MM.1S (cell line): ENCODE measurements around the gene TEAD2.
A peak's percentile ranks its signal among the peaks of the same experiment; 100 is the strongest.

ENCODE experiments used
- DNase-seq: peaks from one replicate; pipeline ENCODE4 v3.0.0-alpha.2; 2015
- H2AFZ ChIP-seq: fragments of 300-600 bp; sonication (generic); 2 replicates; pipeline ENCODE4 v1.6.0; 2016; ENCODE audit warnings: antibody characterized with exemption, low read length
- H3F3A ChIP-seq: fragments of 300-600 bp; sonication (generic); 2 replicates; pipeline ENCODE4 v1.6.1; 2016; ENCODE audit warnings: mild to moderate bottlenecking, antibody characterized with exemption, low read length, moderate library complexity, mixed read lengths; ENCODE audit not compliant: insufficient read depth
- H3K27ac ChIP-seq: fragments of 300-600 bp; sonication (generic); 2 replicates; pipeline ENCODE4 v1.5.1; 2016; ENCODE audit warnings: mild to moderate bottlenecking, low read length
- H3K27me3 ChIP-seq: fragments of 300-600 bp; sonication (generic); replicated peaks from 2 replicates; pipeline ENCODE4 v1.6.0; 2016; ENCODE audit warnings: low read length; ENCODE audit not compliant: insufficient read depth
- H3K36me3 ChIP-seq: fragments of 300-600 bp; sonication (generic); replicated peaks from 2 replicates; pipeline ENCODE4 v1.6.1; 2016; ENCODE audit warnings: mild to moderate bottlenecking, low read length, mixed read lengths; ENCODE audit not compliant: insufficient read depth
- H3K4me1 ChIP-seq: fragments of 300-600 bp; sonication (generic); 2 replicates; pipeline ENCODE4 v1.6.1; 2016; ENCODE audit warnings: low read length, mixed read lengths
- H3K4me2 ChIP-seq: fragments of 300-600 bp; sonication (generic); 2 replicates; pipeline ENCODE4 v1.6.0; 2016; ENCODE audit warnings: low read depth, low read length
- H3K4me3 ChIP-seq: fragments of 300-600 bp; sonication (generic); 2 replicates; pipeline ENCODE4 v1.5.1; 2016; ENCODE audit warnings: low read length, mixed read lengths
- H3K79me2 ChIP-seq: fragments of 300-600 bp; sonication (generic); 2 replicates; pipeline ENCODE4 v1.6.1; 2016; ENCODE audit warnings: mixed run types, low read length, mixed read lengths
- H3K9ac ChIP-seq: fragments of 300-600 bp; sonication (generic); 2 replicates; pipeline ENCODE4 v1.6.1; 2016; ENCODE audit warnings: low read length, mixed read lengths
- H3K9me2 ChIP-seq: fragments of 300-600 bp; sonication (generic); replicated peaks from 2 replicates; pipeline ENCODE4 v1.6.1; 2016; ENCODE audit warnings: mild to moderate bottlenecking, low read length, mixed read lengths; ENCODE audit not compliant: insufficient read depth
- H3K9me3 ChIP-seq: fragments of 300-600 bp; sonication (generic); replicated peaks from 2 replicates; pipeline ENCODE4 v1.6.1; 2016; ENCODE audit warnings: mild to moderate bottlenecking, low read length, mixed read lengths; ENCODE audit not compliant: insufficient read depth
- H4K20me1 ChIP-seq: fragments of 300-600 bp; sonication (generic); 2 replicates; pipeline ENCODE4 v1.6.1; 2016; ENCODE audit warnings: mild to moderate bottlenecking, low read length, moderate library complexity, mixed read lengths; ENCODE audit not compliant: insufficient read depth
- EZH2 ChIP-seq: fragments of 300-600 bp; sonication (generic); optimal IDR thresholded peaks from 2 replicates; pipeline ENCODE3; 2017; ENCODE audit warnings: low read depth, mild to moderate bottlenecking, antibody characterized with exemption, low read length, mixed read lengths
- EZH2phosphoT487 ChIP-seq: fragments of 300-600 bp; sonication (generic); IDR thresholded peaks from 2 replicates; pipeline ENCODE4 v1.6.1; 2018; ENCODE audit warnings: antibody characterized with exemption, low read length
- TF ChIP-seq, protein P1 (sequence below): fragments of 300-600 bp; sonication (generic); IDR thresholded peaks from 2 replicates; pipeline ENCODE4 v1.5.1; 2016; ENCODE audit warnings: antibody characterized with exemption, low read length, mixed read lengths

TEAD2 gene

DNA sequence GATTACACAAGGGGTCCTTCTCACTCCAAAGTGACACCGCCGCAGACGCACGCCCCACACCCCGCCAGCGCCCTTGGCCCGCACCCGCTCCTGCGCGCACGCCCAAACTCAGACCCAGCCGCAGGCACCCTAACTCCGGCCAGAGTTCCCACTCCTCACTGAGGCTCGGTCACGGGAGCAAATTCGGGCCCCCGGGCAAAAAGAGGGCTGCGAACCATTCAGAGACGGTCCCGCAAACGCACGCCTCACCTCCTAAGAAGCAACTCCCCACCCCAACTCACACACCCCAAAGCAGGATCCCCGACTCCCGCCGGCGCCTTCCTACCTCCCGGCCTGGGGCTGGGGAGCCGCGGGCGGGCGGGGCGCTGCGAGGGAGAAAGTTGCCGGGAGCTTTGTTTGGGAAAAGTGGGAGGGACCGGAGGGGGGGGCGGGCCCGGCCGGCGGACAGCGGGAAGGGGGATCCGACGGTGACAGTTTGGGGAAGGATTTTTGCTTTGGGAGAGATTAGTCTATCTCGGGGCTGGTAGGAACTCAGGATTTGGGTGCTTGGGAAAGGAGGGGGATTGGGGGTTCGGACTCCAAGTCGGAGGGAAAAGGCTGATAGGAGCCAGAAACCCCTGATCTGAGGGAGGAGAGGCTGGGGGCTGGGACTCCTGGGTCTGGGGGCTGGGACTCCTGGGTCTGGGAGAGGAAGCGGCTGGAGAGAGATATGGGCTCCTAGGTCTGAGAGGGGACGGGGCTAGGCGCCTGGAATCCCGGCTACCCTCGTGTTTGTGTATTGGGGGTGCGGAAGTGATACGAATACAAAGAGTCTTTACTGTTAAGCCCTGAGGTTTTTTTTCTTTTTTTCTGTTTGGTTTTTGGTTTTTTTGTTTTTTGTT, at the start of gene TEAD2:
Gene TEAD2 (minus strand): TSS at position 369 of the 881 bp plus-strand sequence. CDS start 2,341 bp downstream, outside the sequence.
- Histone ChIP-seq H4K20me1 (no peaks in the 10 kb centered on the region), H3K9me2 (no peaks in the 10 kb centered on the region), H3K79me2 (no peaks in the 10 kb centered on the region), H3K9ac (no peak within 1 kb of the TSS), H2AFZ (no peak within 1 kb of the TSS), H3K4me3 (no peak within 1 kb of the TSS), H3K4me2 (peak within 1 kb of the TSS; percentile 28; the same call in 1 of the 2 replicates), H3K27me3 (peaks cover 85% of the 10 kb centered on the region), H3F3A (no peaks in the 10 kb centered on the region), H3K9me3 (no peaks in the 10 kb centered on the region), H3K27ac (no peak within 1 kb of the TSS), H3K4me1 (0 out of 2 replicates have a peak, but pooled peaks cover 4% of the 10 kb centered on the region), H3K36me3 (no peaks in the 10 kb centered on the region)
- no peak for DNase-seq
- TF ChIP-seq EZH2 (peak; percentile 65), EZH2phosphoT487 (peak; percentile 64; the same call in 1 of the 2 replicates)
- TF ChIP-seq, protein P1, sequence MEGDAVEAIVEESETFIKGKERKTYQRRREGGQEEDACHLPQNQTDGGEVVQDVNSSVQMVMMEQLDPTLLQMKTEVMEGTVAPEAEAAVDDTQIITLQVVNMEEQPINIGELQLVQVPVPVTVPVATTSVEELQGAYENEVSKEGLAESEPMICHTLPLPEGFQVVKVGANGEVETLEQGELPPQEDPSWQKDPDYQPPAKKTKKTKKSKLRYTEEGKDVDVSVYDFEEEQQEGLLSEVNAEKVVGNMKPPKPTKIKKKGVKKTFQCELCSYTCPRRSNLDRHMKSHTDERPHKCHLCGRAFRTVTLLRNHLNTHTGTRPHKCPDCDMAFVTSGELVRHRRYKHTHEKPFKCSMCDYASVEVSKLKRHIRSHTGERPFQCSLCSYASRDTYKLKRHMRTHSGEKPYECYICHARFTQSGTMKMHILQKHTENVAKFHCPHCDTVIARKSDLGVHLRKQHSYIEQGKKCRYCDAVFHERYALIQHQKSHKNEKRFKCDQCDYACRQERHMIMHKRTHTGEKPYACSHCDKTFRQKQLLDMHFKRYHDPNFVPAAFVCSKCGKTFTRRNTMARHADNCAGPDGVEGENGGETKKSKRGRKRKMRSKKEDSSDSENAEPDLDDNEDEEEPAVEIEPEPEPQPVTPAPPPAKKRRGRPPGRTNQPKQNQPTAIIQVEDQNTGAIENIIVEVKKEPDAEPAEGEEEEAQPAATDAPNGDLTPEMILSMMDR: no peak

DNA sequence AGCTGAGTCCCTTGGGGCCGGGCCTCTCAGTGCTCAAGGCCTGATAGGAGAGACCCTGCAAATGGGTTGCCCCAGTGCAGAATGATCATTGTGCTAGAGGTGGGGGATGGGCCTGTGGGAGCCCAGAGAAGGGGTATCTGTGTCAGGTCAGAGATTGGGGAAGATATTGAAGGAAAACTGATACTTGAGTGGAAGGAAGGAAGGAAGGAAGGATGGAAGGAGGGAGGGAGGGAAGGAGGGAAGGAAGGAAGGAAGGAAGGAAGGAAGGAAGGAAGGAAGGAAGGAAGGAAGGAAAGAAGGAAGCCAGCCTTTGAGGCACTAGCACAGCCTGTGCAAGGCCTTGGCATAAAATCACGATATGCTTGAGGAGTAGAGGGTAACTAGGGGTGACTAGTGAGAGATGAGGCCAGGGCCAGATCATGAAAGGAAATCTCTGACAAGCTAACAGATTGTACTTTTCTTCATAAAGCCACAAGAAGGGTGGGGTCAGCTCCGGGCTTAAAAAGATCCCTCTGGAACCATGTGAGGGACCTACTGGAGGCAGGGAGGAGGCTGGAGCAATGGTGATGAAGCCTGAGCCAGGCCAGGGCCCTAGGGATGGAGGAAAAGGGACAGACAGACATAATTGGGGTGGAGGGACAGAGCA, 49.6 kb upstream of the TEAD2 start:
- Histone ChIP-seq H3K27ac (no peak overlapping the region), H3K79me2 (no peaks in the 10 kb centered on the region), H2AFZ (no peak overlapping the region), H3K4me3 (no peak overlapping the region), H3K9ac (no peak overlapping the region), H3K4me1 (peaks cover 8% of the 10 kb centered on the region), H3K9me3 (no peaks in the 10 kb centered on the region), H3K36me3 (no peaks in the 10 kb centered on the region), H3F3A (no peaks in the 10 kb centered on the region), H3K27me3 (peaks cover 44% of the 10 kb centered on the region), H3K4me2 (no peak overlapping the region), H3K9me2 (no peaks in the 10 kb centered on the region), H4K20me1 (no peaks in the 10 kb centered on the region)
- TF ChIP-seq EZH2 (no peak), EZH2phosphoT487 (no peak)
- TF ChIP-seq, protein P1: no peak
- DNase-seq: no peak

DNA sequence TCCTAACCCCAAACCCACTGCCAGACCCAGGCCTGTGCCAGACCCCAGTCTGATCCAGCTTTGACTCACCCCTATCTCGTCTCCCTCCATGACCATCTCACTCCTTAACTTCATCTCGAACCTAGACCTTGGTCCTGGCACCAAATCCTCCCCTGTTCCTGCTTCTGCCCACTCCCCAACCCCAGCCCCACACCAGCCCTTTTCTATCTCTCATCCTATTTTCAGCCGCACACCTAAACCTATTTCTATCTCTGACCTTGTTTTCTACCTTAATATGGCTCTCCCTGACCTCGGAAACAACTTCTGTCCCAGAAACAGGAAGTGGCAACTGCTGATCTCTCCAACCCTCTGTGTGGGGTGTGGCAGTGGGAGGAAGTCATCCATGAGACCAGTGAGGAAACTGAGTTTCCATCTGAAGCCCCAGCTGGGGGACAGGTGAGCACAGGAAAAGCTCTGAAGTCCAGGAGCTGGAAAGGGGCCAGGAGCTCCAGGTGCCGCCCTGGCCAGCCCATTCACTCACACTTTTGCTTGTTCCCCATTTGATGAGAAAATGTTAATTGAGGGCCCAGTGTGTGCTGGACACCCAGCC, 47.3 kb upstream of the TEAD2 start:
- no peak overlapping the region for H3K27ac ChIP-seq
- peak overlapping the region; percentile 35; the same call in 1 of the 2 replicates for H3K4me2 ChIP-seq

More for the DNA sequence above, 47.3 kb upstream of the TEAD2 start:
- peaks cover 8% of the 10 kb centered on the region for H3K4me1 ChIP-seq
- TF ChIP-seq, protein P1: no peak
- TF ChIP-seq EZH2phosphoT487 (no peak), EZH2 (no peak)
- no peaks in the 10 kb centered on the region for H3K9me2 ChIP-seq
- H3K27me3 ChIP-seq: peaks cover 24% of the 10 kb centered on the region
- H2AFZ ChIP-seq: peak overlapping the region; percentile 59
- no peak for DNase-seq
- no peaks in the 10 kb centered on the region for H4K20me1 ChIP-seq
- H3K9me3 ChIP-seq: no peaks in the 10 kb centered on the region
- no peaks in the 10 kb centered on the region for H3K36me3 ChIP-seq
- H3F3A ChIP-seq: no peaks in the 10 kb centered on the region
- no peak overlapping the region for H3K4me3 ChIP-seq
- H3K79me2 ChIP-seq: no peaks in the 10 kb centered on the region
- no peak overlapping the region for H3K9ac ChIP-seq
